GM21723 (cell line): ENCODE measurements around the gene MUCL3.
"Not testable (repeated sequence)": the region's sequence is repeated elsewhere in the genome, so short reads cannot be mapped to it uniquely, and the experiment has no call there.

Source experiments
- ATAC-seq: cut with Tn5 transposase; IDR thresholded peaks from one replicate; pipeline ENCODE4 v1.9.1; 2021; ENCODE audit warnings: mild to moderate bottlenecking, moderate library complexity; ENCODE audit not compliant: unreplicated experiment

MUCL3 gene

DNA sequence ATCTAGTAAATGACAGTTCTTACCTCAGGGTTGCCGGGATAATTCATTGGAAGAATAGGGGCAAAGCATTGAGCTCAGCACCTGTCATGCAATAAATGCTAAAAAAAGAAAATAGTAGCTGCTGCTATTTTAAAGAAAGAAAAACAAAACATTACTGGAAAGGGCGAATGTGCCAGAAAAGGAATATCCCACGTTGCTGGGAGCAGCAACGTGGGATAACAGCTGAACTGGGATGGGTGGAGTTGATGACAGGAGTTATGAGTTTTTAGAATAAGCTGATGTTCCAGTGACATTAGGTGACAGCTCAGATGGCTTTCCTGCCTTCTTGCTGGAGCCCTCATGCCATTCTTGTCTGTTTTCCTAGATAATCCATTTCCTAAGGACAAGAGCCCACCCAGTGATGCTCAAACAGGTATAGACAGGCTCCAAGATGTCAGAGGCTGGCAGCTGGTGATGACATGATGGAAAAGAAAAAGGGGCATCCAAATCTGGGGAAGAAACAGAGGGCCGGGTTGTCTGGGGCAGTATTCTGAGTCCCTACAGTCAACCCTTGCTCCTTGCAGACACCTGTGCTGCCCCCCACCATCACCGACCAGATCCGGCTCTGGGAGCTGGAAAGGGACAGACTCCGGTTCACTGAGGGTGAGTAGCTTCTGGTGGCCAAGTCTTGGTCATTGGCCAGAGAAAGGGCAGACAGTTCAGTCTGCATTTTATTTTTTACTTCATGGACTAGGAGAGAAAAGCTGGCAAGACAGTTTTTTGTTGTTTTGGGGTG, 27.8 kb upstream of the MUCL3 start:
- no peak for ATAC-seq

DNA sequence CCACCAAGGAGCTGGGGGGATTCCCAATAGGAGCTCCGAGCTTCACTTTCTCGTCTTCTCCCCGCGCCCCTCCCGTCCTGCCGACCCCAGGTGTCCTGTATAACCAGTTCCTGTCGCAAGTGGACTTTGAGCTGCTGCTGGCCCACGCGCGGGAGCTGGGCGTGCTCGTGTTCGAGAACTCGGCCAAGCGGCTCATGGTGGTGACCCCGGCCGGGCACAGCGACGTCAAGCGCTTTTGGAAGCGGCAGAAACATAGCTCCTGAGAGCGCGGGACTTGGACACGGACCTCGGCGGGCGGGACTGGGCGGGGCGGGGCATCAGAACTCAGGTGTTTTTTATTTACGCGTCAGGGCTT, 27.1 kb upstream of the MUCL3 start:
- peak; percentile 2 for ATAC-seq

DNA sequence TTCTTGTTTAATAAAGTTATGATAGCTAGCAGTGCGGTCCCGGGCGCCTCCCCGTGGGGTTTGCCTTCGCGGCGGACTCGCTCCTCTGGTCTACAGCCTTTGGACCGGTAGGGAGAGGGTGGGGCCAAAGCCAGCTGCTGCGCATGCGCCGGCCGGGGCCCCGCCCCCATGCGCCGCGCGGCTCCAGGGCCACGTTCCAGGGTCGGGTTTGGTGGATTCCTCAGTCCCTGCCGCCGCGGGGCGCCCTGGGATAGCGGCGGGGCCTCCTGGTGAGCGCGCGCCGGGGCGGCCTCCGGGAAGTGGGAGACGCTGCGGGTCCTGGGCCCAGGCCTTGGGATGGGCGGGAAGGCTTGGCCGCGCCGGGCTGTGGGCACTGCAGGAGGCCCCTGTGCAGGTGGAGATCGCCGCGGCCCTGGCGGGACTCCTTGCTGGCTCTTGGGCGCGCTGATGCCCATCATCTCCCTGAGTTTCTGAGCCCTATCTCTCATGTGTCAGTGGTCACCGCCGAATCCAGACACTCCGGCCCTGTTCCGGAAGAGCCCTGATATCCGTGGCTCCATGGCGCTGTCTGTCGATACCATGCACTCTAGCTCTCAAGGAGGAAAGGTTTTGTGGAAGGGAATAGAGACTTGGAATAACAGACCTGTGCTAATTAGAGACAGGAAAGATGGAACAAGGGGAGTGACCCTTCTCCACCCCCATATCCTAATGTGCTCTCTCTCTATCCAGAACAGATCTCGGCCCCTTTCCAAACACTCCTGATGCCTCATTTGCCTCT, 26.5 kb upstream of the MUCL3 start, which contains the start of gene VARS2:
TSS of gene VARS2 (plus strand) at position 163 of the 778 bp plus-strand sequence. CDS start at position 762, 599 bp downstream.
- peak; percentile 77 for ATAC-seq

DNA sequence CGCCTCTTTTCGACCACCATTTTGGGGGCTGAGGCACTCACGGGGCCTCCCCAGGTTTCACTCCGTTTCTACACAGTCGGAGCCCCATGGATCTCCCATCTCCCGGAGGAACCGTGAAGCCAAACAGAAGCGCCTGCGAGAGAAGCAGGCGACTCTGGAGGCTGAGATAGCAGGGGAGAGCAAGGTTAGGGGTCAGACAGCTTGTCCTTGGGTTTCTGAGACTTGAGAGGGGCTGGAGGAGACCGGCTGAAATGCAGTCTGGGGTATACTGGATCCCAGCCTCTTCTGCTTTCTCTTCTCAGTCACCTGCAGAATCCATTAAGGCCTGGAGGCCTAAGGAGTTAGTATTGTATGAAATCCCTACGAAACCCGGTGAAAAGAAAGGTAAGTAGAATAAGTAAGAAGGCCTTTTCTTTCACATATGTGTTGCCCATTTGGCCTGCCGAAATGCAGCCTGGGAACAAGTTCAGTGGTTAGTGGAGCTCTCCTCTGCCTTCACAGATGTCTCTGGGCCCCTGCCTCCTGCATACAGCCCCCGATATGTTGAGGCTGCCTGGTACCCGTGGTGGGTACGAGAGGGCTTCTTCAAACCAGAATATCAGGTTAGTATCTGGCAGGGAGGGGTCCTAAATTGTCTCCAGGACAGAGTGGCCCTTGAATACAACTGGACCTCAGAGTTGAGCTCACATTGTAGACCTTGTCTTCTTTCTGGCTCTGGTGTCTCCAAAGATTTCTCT, 25.8 kb upstream of the MUCL3 start:
- no peak for ATAC-seq

DNA sequence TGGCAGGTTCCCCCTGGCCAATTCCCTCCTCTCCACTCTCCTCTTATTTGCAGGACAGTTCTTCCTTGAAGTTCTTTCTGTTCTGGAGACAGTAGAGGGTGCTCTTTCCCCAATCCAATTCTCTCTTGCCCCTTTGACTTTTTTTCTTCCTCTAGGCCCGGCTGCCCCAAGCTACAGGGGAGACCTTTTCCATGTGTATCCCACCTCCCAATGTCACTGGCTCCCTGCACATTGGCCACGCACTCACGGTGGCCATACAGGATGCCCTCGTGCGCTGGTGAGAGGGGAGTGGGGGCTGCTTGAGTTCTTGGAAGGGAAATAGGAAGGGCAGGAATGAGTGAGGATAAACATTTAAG, 25.2 kb upstream of the MUCL3 start:
- ATAC-seq, result no peak

DNA sequence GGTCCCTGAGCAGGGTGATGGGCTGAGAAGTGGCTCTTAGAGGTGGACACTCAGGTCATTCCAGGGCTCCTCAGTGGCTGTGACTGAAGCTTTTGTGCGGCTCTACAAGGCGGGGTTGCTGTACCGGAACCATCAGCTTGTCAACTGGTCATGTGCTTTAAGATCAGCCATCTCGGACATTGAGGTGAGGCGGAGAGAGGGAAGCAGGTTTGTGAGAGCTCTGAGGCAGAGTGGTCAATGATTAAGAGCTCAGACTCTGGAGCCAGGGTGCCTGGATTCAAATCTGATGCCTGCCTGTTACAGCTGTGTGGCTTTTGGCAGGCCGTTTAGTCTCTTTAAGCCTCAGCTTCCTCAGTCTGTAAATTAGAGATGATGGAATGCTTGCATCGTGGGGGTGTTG, 23.7 kb upstream of the MUCL3 start:
- no peak for ATAC-seq

DNA sequence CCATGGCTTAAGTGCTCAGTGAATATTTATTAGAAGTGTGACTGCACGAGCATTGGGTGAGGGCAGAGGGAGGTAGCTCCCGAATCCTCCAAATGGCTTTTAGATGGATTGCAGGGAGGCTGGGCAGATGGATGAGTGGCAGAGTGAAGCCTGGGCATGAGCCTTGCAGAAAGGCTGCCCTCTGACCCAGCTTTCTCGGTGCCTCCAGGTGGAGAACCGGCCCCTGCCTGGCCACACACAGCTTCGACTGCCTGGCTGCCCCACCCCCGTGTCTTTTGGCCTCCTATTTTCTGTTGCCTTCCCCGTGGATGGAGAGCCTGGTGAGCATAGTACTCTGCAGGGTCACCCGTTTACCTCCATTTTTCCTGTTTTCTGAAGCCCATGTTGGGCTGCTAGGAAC, 23.3 kb upstream of the MUCL3 start:
- ATAC-seq, result no peak

DNA sequence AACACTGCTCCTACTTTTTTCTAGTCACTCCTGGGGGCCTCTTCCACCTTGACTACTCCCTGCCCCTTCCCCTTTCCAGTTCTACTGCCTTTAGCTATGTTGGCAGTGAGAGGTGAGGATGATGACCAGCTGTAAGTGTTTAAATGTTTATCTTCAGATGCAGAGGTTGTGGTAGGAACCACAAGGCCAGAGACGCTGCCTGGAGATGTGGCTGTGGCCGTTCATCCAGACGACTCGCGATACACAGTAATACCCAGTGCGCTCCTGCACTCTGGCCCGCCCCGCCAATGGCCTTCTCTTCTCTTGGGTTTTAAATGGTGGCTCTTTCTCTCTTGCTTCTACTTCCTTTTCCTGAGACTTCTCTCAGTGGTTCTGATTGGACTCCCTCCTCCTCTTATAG, 22.1 kb upstream of the MUCL3 start:
- no peak for ATAC-seq

DNA sequence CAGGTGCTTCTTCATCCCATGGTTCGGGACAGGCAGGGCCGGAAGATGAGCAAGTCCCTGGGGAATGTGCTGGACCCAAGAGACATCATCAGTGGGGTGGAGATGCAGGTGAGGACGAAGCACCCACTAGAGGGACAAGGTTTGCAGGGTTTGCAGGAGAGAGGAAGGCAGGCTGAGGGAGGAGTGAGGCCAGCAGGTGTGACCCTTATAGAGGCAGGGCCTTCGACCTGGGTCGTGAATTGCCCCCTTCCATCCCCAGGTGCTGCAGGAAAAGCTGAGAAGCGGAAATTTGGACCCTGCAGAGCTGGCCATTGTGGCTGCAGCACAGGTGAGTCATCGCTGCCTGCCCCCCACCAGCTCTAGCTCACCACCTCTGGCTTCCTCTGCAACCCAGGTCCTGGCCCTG, 18.3 kb upstream of the MUCL3 start:
- no peak for ATAC-seq

DNA sequence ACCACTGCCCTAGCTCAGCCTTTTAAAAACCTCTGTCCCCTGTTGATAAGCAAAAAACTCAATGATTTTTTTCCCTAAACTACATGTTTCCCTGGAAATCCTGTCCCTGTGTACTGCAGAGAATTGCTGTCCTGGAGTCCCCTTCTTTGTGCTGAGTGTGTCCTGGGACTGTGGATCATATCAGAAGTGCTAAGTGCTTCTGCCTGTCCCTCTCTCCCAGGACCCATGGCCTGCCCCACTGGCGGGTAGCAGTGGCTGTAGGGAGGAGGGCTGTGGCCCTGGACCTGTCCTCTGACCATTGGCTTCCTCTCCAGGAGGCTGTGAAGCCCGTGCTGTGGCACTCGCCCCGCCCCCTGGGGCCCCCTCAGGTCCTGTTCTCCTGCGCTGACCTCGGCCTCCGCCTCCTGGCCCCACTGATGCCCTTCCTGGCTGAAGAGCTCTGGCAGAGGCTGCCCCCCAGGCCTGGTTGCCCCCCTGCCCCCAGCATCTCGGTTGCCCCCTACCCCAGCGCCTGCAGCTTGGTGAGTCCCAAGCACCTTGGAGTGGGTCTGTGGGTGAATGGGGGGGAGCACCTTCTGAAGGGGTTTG, 16.6 kb upstream of the MUCL3 start:
- not testable (repeated sequence) for ATAC-seq

DNA sequence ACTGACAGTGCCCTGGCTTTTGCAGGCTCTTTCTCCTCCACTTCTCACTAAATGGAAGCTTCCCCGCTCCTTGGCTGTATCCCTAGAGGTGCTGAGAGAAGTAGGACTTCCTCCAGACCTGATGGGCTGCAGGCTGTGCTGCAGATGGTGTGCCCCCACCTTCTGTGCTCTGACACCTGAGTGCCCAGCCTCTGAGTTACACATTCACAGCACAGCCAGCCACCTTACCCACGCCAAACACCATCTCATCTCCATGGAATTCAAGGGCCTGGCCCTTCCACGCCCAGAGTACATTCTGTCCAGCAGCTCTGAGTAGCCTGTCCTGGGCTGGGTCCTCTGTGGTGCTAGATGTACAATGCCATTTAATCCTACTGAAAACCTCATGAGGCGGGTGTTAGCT, 14.1 kb upstream of the MUCL3 start:
- ATAC-seq, result no peak

DNA sequence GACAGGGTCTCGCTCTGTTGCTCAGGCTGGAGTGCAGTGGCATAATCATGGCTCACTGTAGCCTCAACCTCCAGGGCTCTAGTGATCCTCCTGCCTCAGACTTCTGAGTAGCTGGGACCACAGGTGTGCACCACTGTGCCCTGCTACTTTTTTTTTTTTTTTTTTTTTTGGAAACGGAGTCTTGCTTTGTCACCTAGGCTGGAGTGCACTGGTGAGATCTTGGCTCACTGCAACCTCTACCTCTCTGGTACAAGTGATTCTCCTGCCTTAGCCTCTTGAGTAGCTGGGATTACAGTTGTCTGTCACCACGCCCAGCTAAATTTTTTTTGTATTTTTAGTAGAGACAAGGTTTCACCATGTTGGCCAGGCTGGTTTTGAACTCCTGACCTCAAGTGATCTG, 13.7 kb upstream of the MUCL3 start:
- not testable (repeated sequence) for ATAC-seq

DNA sequence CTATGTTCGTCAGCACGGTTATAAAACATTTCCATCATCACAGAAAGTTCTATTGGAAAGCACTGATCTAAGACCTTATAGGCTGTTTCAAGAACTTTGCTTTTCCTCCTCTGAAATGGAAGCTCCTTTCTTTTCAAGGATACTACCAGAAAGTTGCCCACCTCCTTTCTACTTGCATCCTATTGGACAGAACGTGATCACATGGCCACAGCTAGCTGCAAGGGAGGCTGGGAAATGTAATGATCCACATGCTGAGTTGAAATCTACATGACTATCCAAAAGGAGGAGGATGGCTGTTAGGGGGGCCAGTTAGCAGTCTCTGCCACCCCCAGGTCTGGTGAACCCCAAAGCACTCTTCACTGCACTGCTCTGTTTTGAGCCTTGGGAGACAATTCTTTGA, 12.1 kb upstream of the MUCL3 start:
- no peak for ATAC-seq

DNA sequence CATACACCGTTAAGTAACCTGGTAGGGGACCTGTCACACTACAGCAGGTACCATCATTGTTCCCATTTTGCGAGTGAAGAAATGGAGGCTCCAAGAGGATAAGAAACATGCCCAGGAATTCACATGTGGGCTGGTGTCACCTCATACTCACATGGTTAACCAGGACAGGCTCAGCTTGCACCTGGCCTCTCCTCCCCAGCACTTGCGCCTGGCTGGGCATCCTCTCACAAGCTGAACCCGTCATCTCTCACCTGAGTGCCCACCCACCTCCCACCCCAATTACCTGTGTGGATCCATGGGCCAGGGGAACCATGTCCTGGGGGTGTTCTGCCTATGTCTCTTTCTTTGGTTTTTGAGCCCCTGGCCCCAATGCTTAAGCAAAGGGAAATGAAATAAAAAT, 10.3 kb upstream of the MUCL3 start:
- ATAC-seq, result no peak

DNA sequence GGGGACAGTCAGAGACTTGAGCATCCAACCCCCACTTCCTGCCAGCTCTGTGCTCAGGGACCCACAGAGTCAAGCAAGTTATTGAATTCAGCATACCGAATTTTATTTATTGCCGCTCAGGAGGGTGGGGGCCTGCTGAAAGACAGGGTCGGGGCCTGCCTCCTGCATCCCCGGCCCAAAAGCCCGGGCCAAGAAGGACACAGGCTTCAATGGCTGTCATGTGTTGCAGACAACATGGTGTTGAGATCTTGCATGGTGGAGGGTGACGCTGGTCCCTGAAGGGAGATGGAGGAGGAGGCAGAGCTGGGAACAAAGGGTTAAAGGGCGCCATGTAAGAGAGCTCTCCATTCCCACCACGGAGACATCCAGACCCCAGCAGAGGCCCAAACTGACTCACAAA, 9.5 kb upstream of the MUCL3 start:
- ATAC-seq, result no peak

DNA sequence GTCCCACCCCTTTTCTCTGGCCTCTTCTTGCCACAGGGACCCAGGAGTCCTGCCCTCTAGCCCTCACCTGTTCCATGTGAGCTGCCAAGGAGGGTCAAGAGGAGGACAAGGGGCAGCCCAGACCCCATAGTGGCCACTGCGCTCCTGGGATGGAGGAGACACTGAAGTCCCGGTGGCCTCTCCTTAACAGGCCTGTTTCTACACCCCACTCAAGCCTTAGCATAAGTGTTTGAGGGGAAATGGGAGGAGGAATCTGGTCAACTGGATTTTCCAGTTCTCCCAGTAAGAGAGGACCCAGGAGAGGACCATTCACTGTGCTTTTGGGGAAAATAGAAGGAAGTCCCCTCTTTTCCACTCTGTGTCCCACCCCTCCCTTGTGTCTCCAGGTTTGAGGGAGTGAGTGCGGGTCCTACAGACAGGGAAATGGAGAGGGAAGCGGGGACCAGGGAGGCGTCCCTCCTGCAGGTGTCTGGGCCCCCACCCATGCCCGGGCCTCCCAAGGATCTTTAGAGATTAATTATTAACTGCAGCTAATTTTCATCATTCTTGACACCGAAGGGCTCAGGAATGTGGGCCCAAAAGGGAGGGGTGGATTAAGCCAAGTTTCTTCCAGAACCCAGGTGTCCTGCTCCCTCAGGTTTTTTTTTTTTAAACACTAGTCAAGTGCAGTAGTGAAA, 8.7 kb upstream of the MUCL3 start, which contains the start of gene SFTA2:
TSS of gene SFTA2 (minus strand) at position 202 of the 677 bp plus-strand sequence. CDS start at position 128, 74 bp downstream.
- no peak for ATAC-seq

DNA sequence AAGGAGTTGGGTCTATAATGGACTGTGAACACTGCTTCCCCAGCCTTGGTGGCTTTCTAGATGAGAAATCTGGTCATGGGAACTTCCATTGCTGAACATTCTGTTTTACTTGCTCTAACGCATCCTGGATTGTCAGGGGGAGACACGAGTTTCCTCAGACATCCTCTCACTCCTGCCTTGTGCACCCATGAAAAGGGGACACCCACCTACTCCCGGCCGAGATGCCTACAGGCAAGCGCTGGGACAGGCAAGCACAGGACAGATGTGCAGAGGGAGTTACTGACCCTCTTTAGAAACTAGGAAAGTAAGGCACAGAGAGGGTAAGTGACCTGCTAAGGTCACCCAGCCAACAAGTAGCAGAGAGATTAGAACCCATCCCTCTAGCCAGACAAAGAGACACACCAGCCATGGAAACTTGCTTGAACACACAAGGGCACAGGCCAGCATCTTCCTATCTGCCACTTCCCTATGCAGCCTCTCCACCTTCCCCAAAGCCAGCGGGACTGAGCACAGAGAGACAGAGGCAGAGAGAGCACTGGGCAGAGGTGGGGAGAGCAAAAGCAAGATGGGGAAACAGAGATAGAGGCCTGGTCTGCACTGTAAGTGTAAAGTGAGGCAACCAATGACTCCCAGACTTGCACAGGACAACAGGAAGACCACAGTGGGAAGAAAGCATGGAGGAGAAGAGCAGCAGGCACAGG, 8.0 kb upstream of the MUCL3 start:
- no peak for ATAC-seq

DNA sequence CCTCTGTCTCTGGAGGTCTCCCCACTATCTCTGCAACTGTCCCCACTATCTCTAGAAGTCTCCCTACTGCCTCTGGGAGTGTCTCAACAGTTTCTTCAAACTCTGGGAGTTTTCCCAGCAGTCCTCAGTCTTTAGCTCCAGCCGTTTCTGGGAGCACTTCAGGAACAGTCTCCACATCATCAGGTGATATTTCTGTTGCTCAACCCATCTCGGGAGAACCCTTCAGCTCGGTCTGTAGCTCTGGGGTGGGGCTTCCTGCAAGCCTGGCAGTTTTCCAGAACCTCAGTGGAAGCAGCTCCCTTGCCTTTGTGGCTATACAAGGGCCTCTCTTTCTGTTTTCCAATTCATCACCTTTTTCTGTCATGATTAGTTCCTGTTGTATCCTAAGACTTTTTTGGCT, 5.8 kb upstream of the MUCL3 start:
- ATAC-seq, result no peak

DNA sequence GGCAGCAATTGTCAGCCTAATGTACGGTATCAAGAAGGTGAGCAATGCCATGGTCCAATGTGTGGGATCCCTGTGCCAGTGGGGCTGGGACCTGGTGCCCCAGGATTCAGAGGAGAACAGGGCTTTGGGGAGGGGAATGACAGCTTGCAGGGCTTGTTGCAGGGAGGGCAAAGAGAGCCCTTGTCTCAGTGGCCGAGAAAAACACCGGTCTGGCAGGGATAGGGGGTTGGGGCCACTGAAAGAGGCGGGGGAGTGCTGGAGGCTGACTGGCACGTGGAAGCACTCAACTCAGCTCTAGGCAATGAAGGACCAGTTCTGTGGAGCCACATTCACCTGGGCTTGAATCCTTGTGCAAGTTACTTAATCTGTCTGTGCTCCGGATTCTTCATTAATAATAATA, 3.5 kb upstream of the MUCL3 start:
- ATAC-seq, result no peak

DNA sequence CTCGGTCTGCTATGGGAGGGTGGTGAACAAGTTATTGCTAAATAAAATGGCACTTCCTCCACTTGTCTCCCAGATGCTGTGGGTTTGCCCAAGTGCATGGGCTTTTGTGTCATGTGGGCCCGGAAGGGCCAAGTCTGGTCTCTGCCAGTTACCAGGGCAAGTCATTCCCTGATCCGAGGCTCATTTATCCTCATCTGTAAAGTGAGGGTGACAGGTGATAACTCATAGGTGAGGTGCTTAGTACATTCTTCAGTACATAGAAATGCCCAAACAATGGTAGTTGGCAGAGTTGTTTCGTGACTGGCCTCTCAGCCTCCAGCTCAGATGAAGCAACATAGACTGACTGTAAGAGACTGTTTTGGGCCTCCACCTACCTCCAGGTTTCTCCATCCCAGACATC, 2.0 kb upstream of the MUCL3 start:
- no peak for ATAC-seq
